Stimulated activated memory B cell treated with anti-CD40 and anti-IgM and Interleukin-4, amounts not matched to agents 10 μg/mL and 1 μg/mL and 100 μg/mL, for 72 hours (primary cell): ENCODE results near the gene MYO7A.

ENCODE experiments used
- ATAC-seq: fragments of 150-1000 bp; cut with Tn5 transposase; 2 replicates; pipeline ENCODE4 v1.10.0; 2021
- H3K27ac Mint-ChIP-seq: one replicate; pipeline ENCODE4 v1.8.0; 2022; ENCODE audit warnings: mild to moderate bottlenecking, mixed read lengths
- H3K27me3 Mint-ChIP-seq: one replicate; pipeline ENCODE4 v1.8.0; 2022; ENCODE audit warnings: mixed read lengths
- H3K36me3 Mint-ChIP-seq: one replicate; pipeline ENCODE4 v1.8.0; 2022; ENCODE audit warnings: mixed read lengths
- H3K4me1 Mint-ChIP-seq: one replicate; pipeline ENCODE4 v1.8.0; 2022; ENCODE audit warnings: mixed read lengths
- H3K4me3 Mint-ChIP-seq: one replicate; pipeline ENCODE4 v1.8.0; 2022; ENCODE audit warnings: mild to moderate bottlenecking, moderate library complexity, mixed read lengths
- H3K9me3 Mint-ChIP-seq: one replicate; pipeline ENCODE4 v1.8.0; 2022; ENCODE audit warnings: mixed read lengths

Gene MYO7A

GRCh38 chr11:77253690-77254089 is 125.6 kb downstream of the MYO7A start:
- peaks cover 13% of the 10 kb centered on the region for H3K9me3 Mint-ChIP-seq
- peaks cover 26% of the 10 kb centered on the region for H3K27me3 Mint-ChIP-seq
- no peak overlapping the region for H3K27ac Mint-ChIP-seq
- H3K4me3 Mint-ChIP-seq: no peak overlapping the region
- ATAC-seq: no peak
- no peaks in the 10 kb centered on the region for H3K36me3 Mint-ChIP-seq
- H3K4me1 Mint-ChIP-seq: no peaks in the 10 kb centered on the region

- no peak for ATAC-seq
- Mint-ChIP-seq H3K4me1 (no peaks in the 10 kb centered on the region), H3K27me3 (peaks cover 53% of the 10 kb centered on the region), H3K27ac (no peak overlapping the region), H3K9me3 (peaks cover 18% of the 10 kb centered on the region), H3K36me3 (peaks cover 6% of the 10 kb centered on the region), H3K4me3 (no peak overlapping the region)
Observed at GRCh38 chr11:77259641-77260040, 131.6 kb downstream of the MYO7A start.

- Mint-ChIP-seq H3K9me3 (peaks cover 18% of the 10 kb centered on the region), H3K36me3 (peaks cover 6% of the 10 kb centered on the region), H3K4me1 (no peaks in the 10 kb centered on the region), H3K27me3 (peaks cover 32% of the 10 kb centered on the region), H3K4me3 (no peak overlapping the region), H3K27ac (no peak overlapping the region)
- ATAC-seq: no peak
Observed at GRCh38 chr11:77262803-77263202, 134.8 kb downstream of the MYO7A start.
